HG03108 (cell line): Measurements from ENCODE around the gene RBM17.
A peak's percentile ranks its signal among the peaks of the same experiment; 100 is the strongest.
"Not testable (repeated sequence)": the region's sequence is repeated elsewhere in the genome, so short reads cannot be mapped to it uniquely, and the experiment has no call there.

Experiments used
- ATAC-seq: cut with Tn5 transposase; IDR thresholded peaks from one replicate; pipeline ENCODE4 v1.9.1; 2021; ENCODE audit warnings: moderate library complexity; ENCODE audit not compliant: unreplicated experiment

Gene RBM17

GRCh38 chr10:6088721-6089333 lies at the start of gene RBM17:
TSS of gene RBM17 (plus strand) at chr10:6089034. CDS start at chr10:6097066, 8,032 bp downstream.
- ATAC-seq = peak; percentile 87

GRCh38 chr10:6039711-6040110 lies 49.1 kb upstream of the RBM17 start:
- no peak for ATAC-seq

- no peak for ATAC-seq
Measured at GRCh38 chr10:6040205-6040604, 48.6 kb upstream of the RBM17 start.

- ATAC-seq = not testable (repeated sequence)
Measured at GRCh38 chr10:6043377-6043776, 45.5 kb upstream of the RBM17 start.

GRCh38 chr10:6044060-6044459 lies 44.8 kb upstream of the RBM17 start:
- no peak for ATAC-seq

GRCh38 chr10:6044751-6045313 lies 44.0 kb upstream of the RBM17 start:
- ATAC-seq = peak; percentile 35

- ATAC-seq = peak; percentile 12
Measured at GRCh38 chr10:6045314-6045848, 43.5 kb upstream of the RBM17 start.

- no peak for ATAC-seq
Measured at GRCh38 chr10:6045878-6046772, 42.7 kb upstream of the RBM17 start.

- ATAC-seq = no peak
Measured at GRCh38 chr10:6046773-6047611, 41.8 kb upstream of the RBM17 start.

- ATAC-seq = no peak
Measured at GRCh38 chr10:6047847-6048246, 41.0 kb upstream of the RBM17 start.

- ATAC-seq = no peak
Measured at GRCh38 chr10:6048281-6049030, 40.4 kb upstream of the RBM17 start.

GRCh38 chr10:6049031-6049400 lies 39.8 kb upstream of the RBM17 start:
- no peak for ATAC-seq

- peak; percentile 52 for ATAC-seq
Measured at GRCh38 chr10:6050801-6051445, 37.9 kb upstream of the RBM17 start.

- ATAC-seq = peak; percentile 29
Measured at GRCh38 chr10:6052247-6053221, 36.3 kb upstream of the RBM17 start.

GRCh38 chr10:6053303-6053702 lies 35.5 kb upstream of the RBM17 start:
- ATAC-seq = no peak

- ATAC-seq = no peak
Measured at GRCh38 chr10:6053816-6054631, 34.8 kb upstream of the RBM17 start.

GRCh38 chr10:6054884-6055283 lies 34.0 kb upstream of the RBM17 start:
- ATAC-seq = no peak

GRCh38 chr10:6055929-6056328 lies 32.9 kb upstream of the RBM17 start:
- no peak for ATAC-seq
